ENCODE measurements around the gene GPC6.

DNA sequence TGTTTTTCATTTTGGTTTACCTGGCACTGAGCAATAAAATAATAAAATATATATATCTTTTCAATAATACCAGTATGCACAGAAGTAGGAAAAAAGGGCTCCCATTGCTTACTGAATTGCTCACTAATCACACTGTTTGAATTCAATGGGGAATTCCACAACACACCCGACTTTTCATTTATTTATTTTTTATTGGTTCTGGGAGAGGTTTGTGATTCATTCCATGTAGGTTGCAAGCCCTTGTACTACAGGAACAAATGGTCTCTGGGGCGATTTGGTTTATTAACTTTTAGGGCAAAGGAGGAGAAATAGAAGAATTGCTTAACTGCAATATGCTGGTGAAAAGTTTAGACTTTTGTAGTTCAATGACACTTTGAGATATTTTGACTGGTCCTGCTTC lies 1045.4 kb downstream of the GPC6 start:
- TF ChIP-seq CTCF (IDR thresholded peaks at IDR 0.05) = no peak
- no peak for TF ChIP-seq POLR2A (IDR thresholded peaks at IDR 0.05)

All from uterus (tissue), 2 donors.